CD4-positive, alpha-beta T cell treated with Interleukin-1 beta for 1 hour (primary cell): ENCODE data around the gene GTF3C2.

ENCODE experiments used
- DNase-seq, 2 donors: peaks; one replicate each; pipeline ENCODE4 v3.0.0-alpha.2; 2020 to 2022

The GTF3C2 gene

GRCh38 chr2:27294928-27295327 is 61.6 kb downstream of the GTF3C2 start:
- DNase-seq, result no peak

GRCh38 chr2:27291865-27292264 is 64.7 kb downstream of the GTF3C2 start:
- DNase-seq, result no peak

GRCh38 chr2:27290549-27290948 is 66.0 kb downstream of the GTF3C2 start:
- no peak for DNase-seq

- no peak for DNase-seq
Measured at GRCh38 chr2:27288610-27289009, 68.0 kb downstream of the GTF3C2 start.

- DNase-seq, result no peak
Measured at GRCh38 chr2:27285481-27285880, 71.1 kb downstream of the GTF3C2 start.

- no peak for DNase-seq
Measured at GRCh38 chr2:27284996-27285395, 71.6 kb downstream of the GTF3C2 start.

- no peak for DNase-seq
Measured at GRCh38 chr2:27282892-27283291, 73.7 kb downstream of the GTF3C2 start.

GRCh38 chr2:27281855-27282559 is 74.6 kb downstream of the GTF3C2 start, which contains the start of gene TRIM54:
TSS of gene TRIM54 (plus strand) at chr2:27282429. CDS start at chr2:27282732, 303 bp downstream.
- DNase-seq, result no peak

GRCh38 chr2:27281442-27281841 is 75.1 kb downstream of the GTF3C2 start:
- DNase-seq, result no peak

- no peak for DNase-seq
Measured at GRCh38 chr2:27280826-27281225, 75.7 kb downstream of the GTF3C2 start.

GRCh38 chr2:27278010-27278409 is 78.6 kb downstream of the GTF3C2 start:
- DNase-seq, result no peak
